Nucleus accumbens (tissue), 56 donors: Measurements from ENCODE around the gene SAP30.
A peak's percentile ranks its signal among the peaks of the same experiment; 100 is the strongest.

ENCODE experiments used
- DNase-seq, 56 donors: peaks; one replicate each; lab custom pipeline; 2025; lab: John Stamatoyannopoulos, UW

The SAP30 gene

GRCh38 chr4:173365359-173365996, 5.3 kb upstream of the SAP30 start:
- no peak for DNase-seq

GRCh38 chr4:173367285-173367684, 3.5 kb upstream of the SAP30 start:
- DNase-seq = no peak

- DNase-seq = no peak
Measured at GRCh38 chr4:173367946-173368345, 2.8 kb upstream of the SAP30 start.

- DNase-seq = peak in 23 of 56 donors; percentile 13 to 76 (median 60)
Measured at GRCh38 chr4:173370130-173370476, 651 bp upstream of the SAP30 start.

DNA sequence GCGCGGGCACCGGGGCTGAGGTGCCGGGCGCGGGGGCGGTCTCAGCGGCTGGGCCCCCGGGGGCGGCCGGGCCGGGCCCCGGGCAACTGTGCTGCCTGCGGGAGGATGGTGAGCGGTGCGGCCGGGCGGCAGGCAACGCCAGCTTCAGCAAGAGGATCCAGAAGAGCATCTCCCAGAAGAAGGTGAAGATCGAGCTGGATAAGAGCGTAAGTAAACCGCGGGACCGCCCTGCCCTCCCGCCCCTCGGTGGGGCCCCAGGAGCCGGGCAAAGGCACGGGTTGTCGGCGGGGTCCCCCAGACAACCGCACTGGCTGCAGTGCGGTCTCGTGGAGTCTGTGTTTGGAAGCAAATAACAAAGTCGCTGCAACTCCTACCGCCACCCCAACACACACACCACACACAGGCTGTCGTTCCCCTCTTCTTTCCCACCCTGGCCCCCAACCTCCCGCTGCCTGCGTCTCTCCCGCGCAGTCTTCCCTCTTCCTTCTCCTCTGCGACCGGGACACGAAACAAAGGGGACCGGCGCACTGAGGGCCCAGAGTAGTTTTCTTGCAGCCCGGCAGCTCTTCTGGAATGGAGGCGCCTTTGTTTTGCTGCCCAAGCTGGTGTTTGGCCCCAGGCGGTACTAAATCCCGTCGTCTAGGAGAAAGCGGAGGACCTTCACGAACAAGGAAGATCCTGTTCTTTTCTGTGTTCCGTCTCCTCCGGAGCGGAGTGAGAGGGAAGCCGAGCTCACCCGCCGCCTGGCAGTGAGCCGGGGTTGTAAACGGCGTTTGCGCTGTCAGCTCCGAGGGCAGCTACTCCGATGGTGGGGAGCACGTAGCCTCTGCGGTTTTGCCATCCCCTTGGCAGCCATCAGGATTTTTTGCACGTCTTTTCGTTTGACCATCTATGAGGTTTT, 788 bp downstream of the SAP30 start:
- DNase-seq = peak in 54 of 56 donors; percentile 26 to 82 (median 66)

GRCh38 chr4:173374588-173374987, 3.8 kb downstream of the SAP30 start:
- no peak for DNase-seq

GRCh38 chr4:173379929-173380328, 9.2 kb downstream of the SAP30 start:
- no peak for DNase-seq

DNA sequence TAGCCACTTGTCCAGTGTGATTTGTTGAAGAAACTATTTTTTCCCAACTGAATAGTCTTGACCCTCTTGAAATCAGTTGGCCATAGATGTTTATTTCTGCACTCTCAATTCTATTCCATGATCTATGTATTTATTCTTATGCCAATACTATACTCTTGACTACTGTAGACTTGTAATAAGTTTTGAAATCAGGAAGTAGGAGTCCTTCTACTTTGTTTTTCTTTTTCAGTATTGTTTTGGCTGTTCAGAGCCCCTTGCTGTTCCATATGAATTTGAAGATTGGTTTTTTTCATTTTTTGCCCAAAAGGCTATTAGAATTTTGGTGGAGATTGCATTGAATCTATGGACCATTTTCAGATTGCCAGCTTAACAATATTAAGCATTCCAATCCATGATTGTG, 10.2 kb downstream of the SAP30 start:
- DNase-seq = no peak

- DNase-seq = no peak
Measured at GRCh38 chr4:173381610-173382009, 10.9 kb downstream of the SAP30 start.

DNA sequence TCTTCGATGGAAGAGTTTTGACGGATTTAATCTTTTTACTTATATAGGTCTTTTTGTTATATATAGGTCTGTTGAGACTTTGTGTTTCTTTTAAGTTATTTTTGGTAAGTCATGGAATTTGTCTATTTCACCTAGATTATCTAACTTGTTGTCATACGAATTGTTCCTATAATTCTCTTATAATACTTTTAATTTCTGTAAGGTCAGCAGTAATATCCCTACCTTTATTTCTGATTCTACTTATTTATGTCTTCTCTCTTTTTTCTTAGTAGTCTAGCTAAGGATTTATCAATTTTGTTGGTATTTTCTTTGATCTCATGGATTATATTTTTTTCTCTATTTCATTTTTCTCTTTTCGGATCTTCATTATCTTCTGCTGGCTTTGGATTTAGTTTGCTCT, 11.6 kb downstream of the SAP30 start:
- DNase-seq = no peak

- no peak for DNase-seq
Measured at GRCh38 chr4:173386751-173387150, 16.0 kb downstream of the SAP30 start.

- no peak for DNase-seq
Measured at GRCh38 chr4:173391701-173392100, 20.9 kb downstream of the SAP30 start.

DNA sequence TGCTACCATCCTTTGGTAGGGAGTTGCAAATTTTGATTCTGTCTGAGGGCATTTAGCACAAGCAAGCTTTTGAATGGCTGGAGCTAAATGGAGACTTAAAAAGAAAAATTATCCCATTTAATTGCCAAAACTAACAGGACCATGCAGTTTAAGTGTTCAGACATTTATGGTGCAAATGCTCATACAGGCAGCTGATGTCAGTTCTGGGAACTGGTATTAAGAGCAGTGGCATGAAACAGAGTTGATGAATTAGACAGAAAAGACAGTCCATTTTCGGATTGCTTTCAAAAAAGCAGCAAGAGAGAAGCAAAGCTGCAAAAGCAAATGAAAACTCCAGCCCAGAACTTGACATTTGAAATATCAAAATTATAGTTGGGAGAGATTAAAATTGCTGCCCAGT, 26.9 kb downstream of the SAP30 start:
- no peak for DNase-seq

DNA sequence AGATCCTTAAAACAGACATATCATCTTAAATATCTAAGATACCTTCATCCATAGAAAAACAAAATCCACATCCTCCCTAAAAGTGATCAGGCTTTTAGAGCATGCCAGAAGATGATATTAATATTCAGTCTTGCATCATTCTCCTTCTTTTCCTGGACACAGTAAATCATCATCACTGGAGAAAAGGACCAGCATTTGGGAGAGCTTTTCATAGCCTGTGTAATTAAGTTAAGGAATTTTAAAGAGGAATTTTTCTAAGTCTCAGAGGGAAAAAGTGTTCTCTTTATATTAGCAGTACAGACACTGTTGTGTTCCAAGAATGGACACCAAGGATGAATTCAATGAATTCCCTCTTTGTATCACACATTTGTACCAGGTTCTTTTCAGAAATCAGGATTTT, 27.5 kb downstream of the SAP30 start:
- no peak for DNase-seq

GRCh38 chr4:173398779-173399415, 28.1 kb downstream of the SAP30 start, which contains the start of gene SCRG1:
TSS of gene SCRG1 (minus strand) at chr4:173399116. CDS start at chr4:173391414, 7,702 bp downstream.
- DNase-seq = peak in 45 of 56 donors; percentile 4 to 84 (median 39)

DNA sequence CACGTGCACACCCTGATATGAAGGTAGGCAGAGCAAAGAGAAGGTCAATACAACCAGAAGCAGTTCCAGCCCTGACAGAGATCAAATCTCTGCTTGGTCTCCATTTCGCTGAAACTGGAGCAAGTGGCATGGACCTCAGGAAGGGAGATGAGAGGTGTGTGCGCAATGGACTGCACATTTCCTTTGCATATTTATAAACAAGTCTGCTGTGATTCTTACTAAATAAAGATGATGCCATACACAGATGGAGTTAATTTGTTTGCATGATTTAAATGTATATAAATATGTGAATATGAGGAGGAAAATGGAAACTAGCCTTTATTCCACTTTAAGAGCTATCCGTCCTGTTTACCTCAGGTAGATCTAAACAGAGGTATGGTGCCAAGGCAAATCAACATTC, 30.3 kb downstream of the SAP30 start:
- no peak for DNase-seq

- DNase-seq = no peak
Measured at GRCh38 chr4:173403051-173403450, 32.3 kb downstream of the SAP30 start.

DNA sequence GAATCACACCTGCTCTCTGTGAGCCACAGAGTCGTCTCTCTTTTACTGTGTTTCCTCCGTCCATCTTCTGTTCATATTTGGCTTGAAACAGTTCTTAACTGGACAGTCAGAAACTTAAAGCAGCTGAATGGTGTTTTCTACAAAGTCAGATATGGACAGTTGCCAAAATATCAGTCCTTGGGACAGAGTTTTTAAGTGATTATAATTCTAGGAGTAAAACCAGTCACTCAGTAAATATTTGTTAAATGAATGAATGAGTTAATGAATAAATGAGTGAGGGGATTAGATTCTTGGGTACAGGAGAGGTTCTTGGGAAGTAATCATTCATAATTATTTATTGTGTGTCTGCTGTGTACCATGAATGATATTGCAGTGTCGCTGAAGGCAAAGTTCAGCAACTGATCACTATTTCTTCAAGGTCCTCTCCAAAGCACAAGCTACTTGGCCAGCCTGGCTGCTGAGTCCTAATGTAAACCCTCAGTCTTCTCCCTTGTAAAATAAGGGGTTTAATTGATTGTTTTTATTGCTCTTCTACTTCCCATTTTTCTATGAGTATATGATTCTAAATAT, 33.6 kb downstream of the SAP30 start:
- no peak for DNase-seq

DNA sequence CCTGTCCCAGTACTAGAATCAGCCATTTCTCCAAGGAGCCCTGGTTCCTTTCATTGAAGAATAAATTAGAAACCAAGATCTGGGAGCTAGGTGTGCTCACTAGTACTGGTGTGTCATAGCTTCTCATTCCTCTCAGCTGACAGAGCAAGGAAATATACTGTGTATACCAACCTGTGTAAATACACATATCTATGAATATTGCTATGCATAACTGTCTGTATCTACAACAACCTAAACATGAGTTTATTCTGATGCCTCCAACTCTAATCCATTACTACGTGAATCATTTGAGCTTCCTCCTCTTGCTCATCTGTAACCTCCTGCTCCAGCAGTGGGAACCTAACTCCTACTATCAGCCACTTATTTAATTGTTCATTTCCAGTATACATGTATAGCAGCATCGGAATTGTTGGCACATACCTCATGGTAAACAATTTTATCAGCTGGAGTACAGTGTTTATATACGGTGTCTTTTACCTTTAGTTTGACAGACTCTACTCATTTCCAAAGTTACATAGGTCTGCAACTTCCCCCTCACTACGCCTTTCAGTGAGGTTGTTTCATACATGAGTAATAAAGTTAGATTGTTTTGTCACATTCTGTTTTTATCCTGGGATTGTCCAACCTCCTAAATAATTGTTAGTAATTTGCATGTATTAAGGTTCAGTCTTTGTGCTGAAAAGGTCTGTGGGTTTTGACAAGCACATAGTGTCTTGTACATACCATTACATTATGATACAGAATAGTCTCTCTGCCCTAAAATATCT, 35.3 kb downstream of the SAP30 start:
- no peak for DNase-seq

DNA sequence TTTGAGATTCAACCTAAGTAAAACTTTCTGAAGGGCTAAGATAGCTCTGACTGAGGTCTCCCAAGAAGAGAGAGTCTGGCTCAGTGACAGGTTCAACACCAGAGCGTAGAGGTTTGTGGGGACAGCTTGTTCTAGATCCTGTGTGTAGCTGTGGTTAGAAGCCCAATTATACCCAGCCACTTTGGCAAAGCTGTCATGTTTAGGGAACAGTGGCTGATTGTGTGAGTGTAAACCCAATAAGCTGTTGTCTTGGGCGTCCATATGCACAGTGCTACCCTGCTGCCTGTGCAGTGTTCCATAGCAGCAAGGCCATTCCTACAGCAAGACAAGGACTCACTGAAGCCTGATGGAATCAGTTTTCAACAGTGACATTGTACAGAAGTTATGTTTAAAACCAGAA, 39.3 kb downstream of the SAP30 start:
- peak in 47 of 56 donors; percentile 4 to 84 (median 39) for DNase-seq
